NOMO-1 treated with DMSO at 0.1 percent for 48 hours (cell line): ENCODE data around the gene TMEM239.
"Not testable (repeated sequence)": the region's sequence is repeated elsewhere in the genome, so short reads cannot be mapped to it uniquely, and the experiment has no call there.

Experiments used
- DNase-seq: peaks from one replicate; lab custom pipeline; 2025; ENCODE audit not compliant: unreplicated experiment; lab: John Stamatoyannopoulos, UW

TMEM239 gene

GRCh38 chr20:2816030-2816582 lies at the start of gene TMEM239:
TSS of gene TMEM239 (plus strand) at chr20:2816364. CDS start at chr20:2816555, 191 bp downstream.
- DNase-seq: no peak

- DNase-seq: no peak
Observed at GRCh38 chr20:2767768-2768631, 48.2 kb upstream of the TMEM239 start.

- DNase-seq: no peak
Observed at GRCh38 chr20:2768632-2769015, 47.5 kb upstream of the TMEM239 start.

- DNase-seq: not testable (repeated sequence)
Observed at GRCh38 chr20:2770091-2770490, 46.1 kb upstream of the TMEM239 start.

GRCh38 chr20:2771631-2772080 lies 44.5 kb upstream of the TMEM239 start:
- no peak for DNase-seq

GRCh38 chr20:2773812-2774211 lies 42.4 kb upstream of the TMEM239 start:
- DNase-seq: no peak

- DNase-seq: no peak
Observed at GRCh38 chr20:2775139-2775538, 41.0 kb upstream of the TMEM239 start.

- DNase-seq: no peak
Observed at GRCh38 chr20:2778602-2779321, 37.4 kb upstream of the TMEM239 start.

- no peak for DNase-seq
Observed at GRCh38 chr20:2780948-2781347, 35.2 kb upstream of the TMEM239 start.

GRCh38 chr20:2783908-2784566 lies 32.1 kb upstream of the TMEM239 start:
- no peak for DNase-seq

GRCh38 chr20:2793471-2793870 lies 22.7 kb upstream of the TMEM239 start:
- no peak for DNase-seq

- no peak for DNase-seq
Observed at GRCh38 chr20:2794202-2794748, 21.9 kb upstream of the TMEM239 start.

GRCh38 chr20:2794866-2795447 lies 21.2 kb upstream of the TMEM239 start:
- DNase-seq: no peak

- no peak for DNase-seq
Observed at GRCh38 chr20:2795451-2795850, 20.7 kb upstream of the TMEM239 start.

- DNase-seq: no peak
Observed at GRCh38 chr20:2796011-2796660, 20.0 kb upstream of the TMEM239 start.

- no peak for DNase-seq
Observed at GRCh38 chr20:2797136-2797983, 18.8 kb upstream of the TMEM239 start.

- DNase-seq: no peak
Observed at GRCh38 chr20:2798095-2798805, 17.9 kb upstream of the TMEM239 start.

GRCh38 chr20:2798814-2799213 lies 17.4 kb upstream of the TMEM239 start:
- DNase-seq: no peak

GRCh38 chr20:2799271-2799670 lies 16.9 kb upstream of the TMEM239 start:
- no peak for DNase-seq
